Prostate gland (tissue), 2 donors: ENCODE measurements around the gene NXPE3.

Experiments used
- CTCF ChIP-seq, 4 experiments: fragments of 200-600 bp in 2 of 4; fragments of 450-650 bp in 2 of 4; sonication (generic) in 2 of 4; IDR thresholded peaks; 1 replicate in 3 of 4; 2 replicates in 1 of 4; pipeline ENCODE4 v1.5.1; 2016 to 2019; ENCODE audit warnings: antibody characterized with exemption in 4 of 4, mild to moderate bottlenecking in 2 of 4, moderate library complexity in 2 of 4
- POLR2A ChIP-seq: fragments of 450-650 bp; IDR thresholded peaks from one replicate; pipeline ENCODE4 v1.6.1; 2016; ENCODE audit warnings: antibody characterized with exemption, mild to moderate bottlenecking
- POLR2AphosphoS5 ChIP-seq: sonication (generic); formaldehyde crosslinking; IDR thresholded peaks from one replicate; pipeline ENCODE4 v1.6.1; 2017; ENCODE audit warnings: antibody characterized with exemption

- no peak for TF ChIP-seq CTCF (IDR thresholded peaks at IDR 0.05)
- no peak for TF ChIP-seq POLR2A
- no peak for TF ChIP-seq POLR2AphosphoS5
Observed at GRCh38 chr3:101861212-101861788, 82.3 kb downstream of the NXPE3 start.
